AG10803 (cell line): ENCODE results near the gene CD300LB.
"Not testable (repeated sequence)": the region's sequence is repeated elsewhere in the genome, so short reads cannot be mapped to it uniquely, and the experiment has no call there.

Source experiments
- DNase-seq: peaks from one replicate; pipeline ENCODE4 v3.0.0; 2010; ENCODE audit warnings: low read depth
- H3K4me3 ChIP-seq: 2 replicates; pipeline ENCODE4 v1.5.1; 2011; ENCODE audit warnings: mild to moderate bottlenecking, low read length, control low read depth
- TF ChIP-seq, protein P1 (sequence below): conservative IDR thresholded peaks from 2 replicates; pipeline ENCODE4 v1.5.1; 2011; ENCODE audit warnings: mild to moderate bottlenecking, low read length, control low read depth, inconsistent platforms

The CD300LB gene

DNA sequence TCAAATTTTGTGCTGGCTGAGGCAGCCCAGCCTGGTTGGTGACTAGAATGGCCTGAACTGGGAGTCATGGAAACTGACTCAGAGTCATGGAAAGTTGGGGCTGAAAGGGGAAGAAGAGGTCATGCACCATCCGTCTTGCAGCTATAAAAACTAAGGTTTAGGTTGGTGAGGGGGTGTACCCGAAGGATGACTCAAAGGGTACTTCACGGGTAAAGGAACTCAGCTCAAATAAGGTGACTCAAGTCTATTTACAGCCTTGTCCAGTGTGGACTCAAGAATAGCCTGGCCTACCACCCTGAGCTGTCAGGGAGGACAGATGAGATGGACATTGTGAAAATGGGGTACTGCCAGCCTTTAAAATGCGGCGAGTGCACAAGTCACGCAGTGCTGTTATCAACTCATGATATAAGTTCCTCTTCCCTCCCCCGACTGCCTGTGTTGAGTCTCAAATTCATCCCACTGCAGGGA, 18.6 kb downstream of the CD300LB start:
- H3K4me3 ChIP-seq, result no peak overlapping the region
- peak; percentile 25 for DNase-seq
- TF ChIP-seq, protein P1, sequence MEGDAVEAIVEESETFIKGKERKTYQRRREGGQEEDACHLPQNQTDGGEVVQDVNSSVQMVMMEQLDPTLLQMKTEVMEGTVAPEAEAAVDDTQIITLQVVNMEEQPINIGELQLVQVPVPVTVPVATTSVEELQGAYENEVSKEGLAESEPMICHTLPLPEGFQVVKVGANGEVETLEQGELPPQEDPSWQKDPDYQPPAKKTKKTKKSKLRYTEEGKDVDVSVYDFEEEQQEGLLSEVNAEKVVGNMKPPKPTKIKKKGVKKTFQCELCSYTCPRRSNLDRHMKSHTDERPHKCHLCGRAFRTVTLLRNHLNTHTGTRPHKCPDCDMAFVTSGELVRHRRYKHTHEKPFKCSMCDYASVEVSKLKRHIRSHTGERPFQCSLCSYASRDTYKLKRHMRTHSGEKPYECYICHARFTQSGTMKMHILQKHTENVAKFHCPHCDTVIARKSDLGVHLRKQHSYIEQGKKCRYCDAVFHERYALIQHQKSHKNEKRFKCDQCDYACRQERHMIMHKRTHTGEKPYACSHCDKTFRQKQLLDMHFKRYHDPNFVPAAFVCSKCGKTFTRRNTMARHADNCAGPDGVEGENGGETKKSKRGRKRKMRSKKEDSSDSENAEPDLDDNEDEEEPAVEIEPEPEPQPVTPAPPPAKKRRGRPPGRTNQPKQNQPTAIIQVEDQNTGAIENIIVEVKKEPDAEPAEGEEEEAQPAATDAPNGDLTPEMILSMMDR, result no peak

- DNase-seq, result peak; percentile 53
- no peak overlapping the region for H3K4me3 ChIP-seq
- TF ChIP-seq, protein P1, result no peak
These were observed 19.2 kb downstream of the CD300LB start for GRCh38 chr17:74512036-74512435.

- TF ChIP-seq, protein P1, result no peak
- no peak for DNase-seq
- no peak overlapping the region for H3K4me3 ChIP-seq
These were observed 23.1 kb downstream of the CD300LB start for GRCh38 chr17:74508156-74508555.

GRCh38 chr17:74503949-74504348, 27.3 kb downstream of the CD300LB start:
- peak; percentile 11 for DNase-seq
- H3K4me3 ChIP-seq, result not testable (repeated sequence)

DNA sequence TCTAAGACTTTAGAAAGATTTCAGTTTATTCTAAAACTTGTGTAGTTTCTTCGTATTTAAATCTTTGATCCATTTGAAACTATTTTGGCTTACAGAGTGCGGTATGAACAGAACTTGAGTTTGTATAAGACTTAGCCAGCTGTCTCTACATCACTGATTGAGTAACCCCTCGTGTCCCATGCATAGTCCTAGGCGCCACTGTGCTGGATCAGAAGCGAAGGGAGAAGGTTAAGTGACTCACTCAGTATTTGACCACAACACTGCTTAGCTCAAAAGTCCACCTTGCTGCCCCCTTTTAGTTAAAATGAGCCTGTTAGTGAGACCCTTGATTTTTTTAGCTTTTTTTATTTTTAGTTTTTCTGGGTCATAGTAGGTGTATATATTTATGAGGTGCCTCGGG, 28.4 kb downstream of the CD300LB start:
- TF ChIP-seq, protein P1, result no peak
- no peak overlapping the region for H3K4me3 ChIP-seq
- no peak for DNase-seq

- H3K4me3 ChIP-seq, result no peak overlapping the region
- TF ChIP-seq, protein P1, result no peak
- no peak for DNase-seq
These were observed 31.3 kb downstream of the CD300LB start for GRCh38 chr17:74499992-74500391.

DNA sequence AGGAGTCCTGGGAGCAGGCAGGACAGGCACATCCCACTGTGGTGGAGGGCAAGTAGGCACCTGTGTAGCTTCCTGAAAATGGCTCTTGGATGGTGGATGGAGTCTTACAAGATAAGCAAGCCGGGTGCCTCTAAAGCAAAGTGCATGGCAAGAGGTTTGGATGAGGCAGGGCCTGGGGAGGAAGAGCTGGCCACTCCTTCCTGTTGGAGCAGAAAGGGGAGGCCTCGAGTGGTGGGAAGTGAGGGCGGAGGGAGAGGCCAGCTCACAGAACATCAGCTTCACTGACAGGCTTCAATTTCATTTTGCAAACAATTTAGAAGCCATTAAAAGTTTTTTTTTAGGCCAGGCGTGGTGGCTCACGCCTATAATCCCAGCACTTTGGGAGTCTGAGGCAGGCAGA, 33.8 kb downstream of the CD300LB start:
- no peak for DNase-seq
- TF ChIP-seq, protein P1, result no peak
- H3K4me3 ChIP-seq, result no peak overlapping the region

DNA sequence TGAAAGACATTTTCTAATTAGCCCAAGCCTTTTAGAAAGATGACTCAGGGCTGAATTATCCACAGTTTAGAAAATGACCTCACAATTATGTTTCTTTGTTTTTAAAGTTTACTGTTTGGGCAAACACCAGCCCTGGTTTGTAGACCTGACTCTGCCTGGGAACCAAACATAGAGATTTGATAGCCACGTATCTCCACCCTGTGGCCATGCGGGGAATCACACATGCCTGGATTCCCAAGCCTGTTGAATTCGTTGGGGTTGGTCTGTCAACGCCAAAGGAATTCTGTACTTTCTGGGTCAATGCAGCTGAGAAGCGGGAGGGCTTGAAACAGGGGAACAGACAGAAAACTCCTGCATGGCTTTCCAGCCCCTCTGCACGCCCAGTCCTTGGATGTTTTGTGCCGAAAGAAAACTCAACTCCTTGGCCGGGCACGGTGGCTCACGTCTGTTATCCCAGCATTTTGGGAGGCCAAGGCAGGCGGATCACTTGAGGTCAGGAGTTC, 37.9 kb downstream of the CD300LB start:
- peak; percentile 56 for DNase-seq
- TF ChIP-seq, protein P1, result peak; percentile 93
- H3K4me3 ChIP-seq, result no peak overlapping the region
